Hepatic stellate cell (primary cell): ENCODE data around the gene FGF16.
"Not testable (repeated sequence)": the region's sequence is repeated elsewhere in the genome, so short reads cannot be mapped to it uniquely, and the experiment has no call there.

Experiments
- DNase-seq: peaks from one replicate; pipeline ENCODE4 v3.0.0; 2011; ENCODE audit warnings: low spot score

Gene FGF16

DNA sequence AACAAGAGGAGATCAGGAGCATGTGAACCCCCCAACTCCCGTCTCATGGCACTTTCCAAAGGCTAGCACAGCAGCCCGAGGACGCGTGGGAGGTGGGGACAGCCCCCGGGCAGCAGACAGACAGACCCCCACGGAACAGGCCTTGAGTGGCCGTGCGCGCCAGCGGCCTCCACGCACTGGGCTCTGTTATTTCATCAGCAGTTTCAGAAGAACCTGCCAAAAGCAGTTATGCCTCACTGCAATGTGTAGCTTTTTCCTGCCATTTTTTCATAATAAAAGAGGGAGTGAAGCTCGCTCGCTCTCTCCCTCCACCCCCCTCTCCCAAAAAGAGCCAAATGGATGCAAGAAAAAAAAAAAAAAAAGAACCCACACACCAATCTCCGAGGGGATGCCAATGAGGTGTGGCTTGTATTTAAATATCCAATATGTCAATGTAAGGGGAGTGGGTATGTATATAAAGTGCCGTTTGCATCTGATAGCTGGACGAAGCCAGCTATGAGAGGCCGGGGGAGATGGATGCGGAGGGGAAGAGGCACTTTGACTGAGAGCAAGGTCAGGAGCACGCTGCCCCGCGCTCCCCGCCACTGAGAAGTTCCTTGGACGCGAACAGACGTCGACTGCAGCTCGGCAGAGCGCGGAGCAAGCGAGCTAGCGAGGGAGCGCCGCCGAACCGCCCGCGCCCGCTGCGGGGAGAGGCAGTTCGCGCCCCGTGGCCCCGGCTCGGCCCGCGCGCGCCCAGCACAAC lies at the start of gene FGF16:
TSS of gene FGF16 (plus strand) at position 482 of the 745 bp plus-strand sequence. CDS start 286 bp downstream, outside the sequence.
- DNase-seq = no peak

- no peak for DNase-seq
Observed at GRCh38 chrX:77398330-77398954, 48.7 kb upstream of the FGF16 start.

DNA sequence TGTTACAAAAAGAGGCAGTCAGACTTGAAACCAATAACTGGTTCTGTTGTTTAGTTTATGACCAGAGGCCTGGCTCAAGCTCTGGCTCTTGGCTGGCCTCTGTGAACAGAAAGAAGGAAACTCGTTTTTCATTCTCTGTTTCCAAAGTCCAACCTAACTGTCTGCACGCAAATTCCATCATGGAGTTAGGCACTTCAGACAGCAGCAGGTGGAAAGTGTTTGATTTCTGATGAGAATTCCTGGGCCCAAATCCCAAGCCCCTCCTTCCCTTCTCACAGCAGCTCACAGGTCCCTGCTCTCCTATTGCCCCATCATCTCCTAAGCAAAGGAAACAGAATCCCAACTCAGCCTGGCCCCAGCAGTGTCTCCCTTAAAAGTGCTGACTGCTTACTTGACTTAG lies 42.8 kb upstream of the FGF16 start:
- no peak for DNase-seq

DNA sequence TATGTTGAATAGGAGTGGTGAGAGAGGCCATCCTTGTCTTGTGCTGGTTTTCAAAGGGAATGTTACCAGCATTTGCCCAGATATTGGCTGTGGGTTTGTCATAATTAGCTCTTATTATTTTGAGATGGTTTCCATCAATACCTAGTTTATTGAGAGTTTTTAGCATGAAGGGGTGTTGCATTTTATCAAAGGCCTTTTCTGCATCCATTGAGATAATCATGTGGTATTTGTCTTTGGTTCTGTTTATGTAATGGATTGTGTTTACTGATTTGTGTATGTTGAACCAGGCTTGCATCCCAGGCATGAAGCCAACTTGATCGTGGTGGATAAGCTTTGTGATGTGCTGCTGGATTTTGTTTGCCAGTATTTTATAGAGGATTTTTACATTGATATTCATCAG lies 39.4 kb upstream of the FGF16 start:
- DNase-seq = not testable (repeated sequence)

GRCh38 chrX:77412631-77413030 lies 34.6 kb upstream of the FGF16 start:
- DNase-seq = no peak

- DNase-seq = no peak
Observed at GRCh38 chrX:77415161-77415560, 32.0 kb upstream of the FGF16 start.

GRCh38 chrX:77415882-77416281 lies 31.3 kb upstream of the FGF16 start:
- DNase-seq = no peak

DNA sequence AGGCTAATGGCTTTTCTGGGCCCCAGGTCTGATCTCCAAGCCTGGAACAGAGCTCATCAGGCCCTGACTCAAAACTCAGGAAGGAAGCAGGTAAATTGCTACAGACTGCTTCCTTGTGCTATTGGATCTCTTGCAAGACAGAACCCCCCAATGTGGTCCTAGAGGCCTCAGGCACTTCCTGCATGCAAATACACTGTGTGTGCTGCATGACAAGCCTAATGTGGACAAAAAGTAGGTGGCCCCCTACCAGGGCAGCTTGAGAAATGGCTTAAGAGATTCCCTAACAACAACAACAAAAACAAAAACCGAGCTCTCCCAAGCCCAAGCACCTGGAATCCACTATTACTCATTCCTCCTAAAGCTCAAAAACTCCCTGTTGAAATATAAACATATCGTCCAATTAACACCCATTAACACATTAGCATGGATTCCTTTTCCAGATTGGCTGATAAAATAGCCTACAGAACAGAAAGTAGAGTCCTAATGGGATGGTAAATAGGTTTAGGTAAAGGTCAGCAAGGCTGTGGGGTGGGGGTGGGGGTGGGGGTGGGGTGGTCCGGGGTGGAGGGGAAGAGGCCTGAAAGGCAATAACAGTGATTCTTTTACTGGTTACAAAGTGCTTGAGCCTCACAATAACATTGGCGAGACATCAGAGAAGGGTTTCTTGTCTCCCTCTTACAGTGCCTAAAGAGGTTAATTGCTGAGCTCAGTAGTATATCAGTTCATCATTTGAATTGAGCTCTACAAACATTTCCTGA lies 24.1 kb upstream of the FGF16 start:
- no peak for DNase-seq

DNA sequence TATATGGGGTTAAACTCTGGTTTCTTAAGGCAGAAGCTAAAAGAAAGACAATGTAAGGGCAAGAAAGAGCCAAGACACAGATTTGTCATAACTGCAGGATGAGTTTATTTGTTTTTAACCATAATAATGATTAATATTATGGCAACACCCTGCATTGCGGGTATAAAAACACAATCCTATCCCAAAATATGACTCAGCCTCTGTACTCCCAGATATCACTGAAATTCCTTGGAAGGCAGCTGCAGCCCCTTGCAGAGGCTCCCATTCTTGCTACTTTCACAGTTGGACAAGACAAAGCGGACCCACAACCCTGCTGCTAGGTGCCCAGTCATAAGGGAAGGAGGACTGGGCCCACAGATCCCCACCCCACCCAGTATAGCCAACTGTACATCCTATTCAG lies 20.4 kb upstream of the FGF16 start:
- DNase-seq = no peak

DNA sequence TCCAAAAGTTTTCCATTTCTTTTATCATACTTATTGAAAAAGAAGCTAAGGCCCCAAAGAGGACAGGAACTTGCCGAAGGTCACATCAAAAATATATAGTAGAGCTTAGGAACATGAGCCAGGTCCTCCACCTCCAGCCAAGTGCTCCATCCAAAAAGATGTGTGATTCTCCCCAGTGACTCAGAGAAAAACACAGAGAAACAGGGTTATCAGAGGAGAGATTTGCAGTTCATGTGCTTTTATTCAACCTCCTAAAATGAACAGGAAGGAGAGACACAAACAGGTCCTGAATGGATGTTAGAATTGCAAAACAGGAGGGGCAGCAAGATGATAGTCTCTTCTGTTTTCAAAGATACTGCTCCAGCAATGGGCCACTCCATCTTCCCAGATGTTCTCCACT lies 19.6 kb upstream of the FGF16 start:
- no peak for DNase-seq

DNA sequence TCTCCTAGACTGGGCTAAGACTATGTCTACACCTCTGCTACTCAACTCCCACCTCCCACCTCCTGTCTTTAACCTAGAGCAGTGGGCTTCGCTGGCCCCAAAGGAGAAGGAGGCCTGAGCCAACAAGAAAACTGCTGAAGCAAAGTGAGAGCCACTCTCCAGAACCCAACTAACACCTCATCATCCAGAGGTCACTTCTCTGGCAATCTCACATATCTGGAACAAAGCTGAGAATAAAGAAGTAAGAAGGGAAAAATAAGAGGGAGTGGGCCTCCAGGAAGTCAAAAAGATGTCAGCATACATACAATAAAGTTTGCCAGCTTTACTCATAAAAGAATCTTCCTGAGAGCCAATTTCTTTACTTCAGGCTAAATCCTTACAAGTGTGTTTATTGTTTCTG lies 18.6 kb upstream of the FGF16 start:
- no peak for DNase-seq

DNA sequence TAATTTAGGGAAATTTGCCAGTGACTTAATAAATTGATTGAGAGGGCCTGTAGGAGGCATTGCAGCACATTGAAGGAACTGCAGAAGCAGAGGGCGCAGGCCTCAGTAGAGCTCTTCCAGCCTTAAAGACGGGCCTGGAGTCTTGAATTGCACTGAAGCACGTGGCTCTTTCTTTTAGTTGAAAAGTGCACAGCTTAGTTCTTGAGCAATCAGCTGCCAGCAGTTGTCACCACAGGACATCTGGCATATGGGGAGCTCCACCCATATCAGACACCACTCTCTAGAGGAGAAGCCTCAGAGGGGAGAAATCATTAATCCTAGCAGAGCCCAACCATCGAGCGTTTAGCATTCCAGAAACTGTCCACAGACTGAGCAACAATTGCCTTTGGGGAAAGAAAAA lies 16.0 kb upstream of the FGF16 start:
- no peak for DNase-seq

DNA sequence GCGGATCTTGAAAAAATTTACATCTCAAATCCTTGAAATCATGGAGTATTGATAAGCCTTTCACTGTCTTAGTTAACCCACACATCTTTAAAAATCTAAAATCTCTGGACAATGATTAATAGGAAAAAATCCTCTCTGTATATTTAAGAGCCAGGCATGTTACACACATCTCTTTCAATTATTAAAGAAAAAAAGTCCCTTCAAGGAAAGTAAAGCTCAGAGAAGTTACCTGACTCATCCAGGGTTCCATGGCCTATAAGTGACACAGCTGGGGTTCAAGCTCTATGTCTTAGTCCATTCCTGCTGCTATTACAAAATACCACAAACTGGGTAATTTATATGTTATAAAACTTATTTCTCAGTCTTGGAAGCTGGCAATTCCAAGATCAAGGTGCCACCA lies 14.2 kb upstream of the FGF16 start:
- no peak for DNase-seq

- no peak for DNase-seq
Observed at GRCh38 chrX:77434962-77435361, 12.2 kb upstream of the FGF16 start.

DNA sequence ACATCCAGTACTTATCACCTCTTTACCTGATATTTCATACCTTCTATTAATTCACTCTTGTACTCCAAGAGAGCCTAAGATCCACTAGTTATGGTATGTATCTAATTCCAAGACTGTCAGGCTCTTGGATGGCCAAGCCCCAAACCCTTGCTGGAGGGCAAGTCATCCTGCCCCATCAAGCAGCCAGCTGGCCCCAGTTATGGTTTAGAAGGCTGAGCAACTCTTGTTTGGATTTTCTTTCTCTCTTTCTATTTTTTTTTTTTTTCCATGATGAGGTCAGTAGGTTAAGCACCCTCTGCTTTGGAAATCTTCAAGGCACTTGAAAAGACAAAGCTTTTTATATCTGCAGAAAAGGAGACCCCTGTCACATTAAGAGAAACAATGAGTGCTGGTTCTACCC lies 10.9 kb upstream of the FGF16 start:
- no peak for DNase-seq

DNA sequence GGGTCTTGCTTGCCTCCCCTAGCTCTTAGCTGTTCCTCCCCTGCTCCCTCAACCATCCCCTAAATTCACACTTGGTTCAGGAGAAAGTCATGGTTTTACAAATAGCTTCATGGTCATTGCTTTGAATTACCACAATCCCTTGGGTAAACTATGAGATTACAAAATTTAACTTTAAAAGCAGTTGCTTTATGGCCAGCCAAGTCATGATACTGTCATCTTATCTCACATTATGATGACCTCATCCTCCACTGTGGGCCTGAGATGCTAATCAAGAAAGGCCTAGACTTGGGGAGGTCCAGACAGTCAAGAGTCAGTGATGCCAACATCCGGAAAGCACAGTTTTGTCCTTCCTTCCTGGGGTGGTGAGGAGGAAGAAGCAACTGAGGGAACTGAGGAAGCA lies 10.5 kb upstream of the FGF16 start:
- no peak for DNase-seq

- DNase-seq = no peak
Observed at GRCh38 chrX:77440330-77440729, 6.9 kb upstream of the FGF16 start.

DNA sequence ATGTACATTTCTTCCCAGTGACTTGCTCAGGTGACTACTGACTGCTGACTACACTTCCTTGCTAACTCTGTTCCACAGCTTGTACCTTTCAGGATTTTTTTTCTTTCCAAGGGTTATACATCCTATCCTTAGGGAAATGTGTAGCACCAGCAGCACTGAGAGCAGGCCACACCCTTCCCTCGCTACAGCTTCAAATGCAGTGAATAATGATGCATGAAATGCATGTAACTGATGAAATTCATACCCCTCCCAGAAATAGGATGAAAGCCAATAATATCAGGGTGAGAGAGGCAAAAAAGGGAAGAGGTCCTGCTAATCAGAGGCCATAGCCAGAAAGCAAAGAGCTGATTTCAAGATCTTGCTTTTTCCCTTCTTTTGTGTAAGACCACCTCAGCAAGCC lies 6.2 kb upstream of the FGF16 start:
- DNase-seq = no peak

DNA sequence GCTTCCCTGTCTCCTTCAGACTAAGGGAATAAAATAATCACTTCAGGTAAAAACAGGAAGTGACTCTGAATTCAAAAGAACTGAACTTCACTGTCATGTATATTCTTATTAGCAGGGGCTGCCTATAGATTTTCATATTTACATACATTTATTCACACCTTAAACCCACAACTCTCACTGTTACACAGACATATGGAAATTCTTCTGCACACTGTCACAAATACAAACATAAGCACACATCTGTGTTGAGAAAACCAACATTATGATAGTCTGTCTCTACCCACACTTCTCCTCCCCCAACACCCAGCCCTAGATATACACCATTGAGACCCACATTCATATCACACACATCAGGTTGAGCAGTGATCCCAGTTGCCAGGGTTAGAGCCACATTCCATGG lies 5.7 kb upstream of the FGF16 start:
- no peak for DNase-seq

DNA sequence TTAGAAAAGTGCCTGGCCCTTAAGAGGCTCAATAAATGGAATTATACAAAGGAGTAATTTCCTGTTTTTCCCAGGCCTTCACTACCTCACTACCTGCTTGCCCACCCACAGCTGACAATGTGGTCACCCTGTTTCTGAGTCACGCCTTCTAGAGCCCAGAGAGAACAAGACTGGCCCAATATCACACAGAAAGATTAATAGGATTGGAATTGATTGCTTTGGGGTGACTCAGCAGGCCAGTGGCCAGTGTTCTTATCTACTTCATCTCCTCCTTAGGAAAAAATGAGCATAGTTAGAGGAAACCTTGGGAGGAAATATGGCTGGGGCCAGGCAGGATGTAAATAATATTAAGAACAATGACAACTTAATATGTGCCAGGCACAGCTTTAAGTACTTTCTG lies 4.5 kb upstream of the FGF16 start:
- DNase-seq = peak; percentile 38

GRCh38 chrX:77444075-77444474 lies 3.1 kb upstream of the FGF16 start:
- DNase-seq = no peak

DNA sequence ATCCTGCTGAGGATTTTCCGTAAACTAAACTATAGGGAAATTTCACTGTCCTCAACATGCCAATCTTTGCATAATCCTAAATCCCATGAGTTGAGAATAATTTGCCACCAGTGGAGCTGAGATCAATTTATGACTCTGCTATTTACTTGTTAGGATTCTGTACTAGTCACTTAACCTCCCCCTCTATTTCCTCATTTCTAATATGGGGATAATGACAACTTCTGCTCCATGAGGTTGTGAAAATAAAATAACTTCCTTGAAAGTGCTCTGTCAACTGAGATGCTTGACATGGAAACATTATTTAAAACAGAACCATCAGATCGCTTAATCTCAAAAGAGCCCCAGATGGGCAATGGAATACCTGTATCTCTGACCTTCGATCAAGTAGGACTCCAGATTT lies 2.6 kb upstream of the FGF16 start:
- no peak for DNase-seq

- no peak for DNase-seq
Observed at GRCh38 chrX:77446029-77446585, 1.1 kb upstream of the FGF16 start.
